Uterus (tissue), 4 donors: ENCODE results near the gene PRDM10. TPM values are rescaled to one million over a fixed set of nuclear protein-coding genes. Genes with fewer than 3 reads are reported as not detected.

Experiments
- DNase-seq, 2 donors: peaks; one replicate each; pipeline ENCODE4 v3.0.0-alpha.2; 2019 to 2020
- H3K27ac ChIP-seq, 2 donors: fragments of 200-600 bp; sonication (generic); 1 replicate in 1 of 2; 2 replicates in 1 of 2; pipeline ENCODE4 v1.5.1; 2016 to 2018
- H3K27me3 ChIP-seq, 2 donors: fragments of 200-600 bp; sonication (generic); one replicate each; pipeline ENCODE4 v1.5.1; 2018 to 2019; ENCODE audit warnings: control low read depth in 1 of 2
- H3K36me3 ChIP-seq, 2 donors: fragments of 200-600 bp; sonication (generic); one replicate each; pipeline ENCODE4 v1.5.1; 2019; ENCODE audit warnings: control low read depth in 1 of 2
- H3K4me1 ChIP-seq, 2 donors: fragments of 200-600 bp; sonication (generic); one replicate each; pipeline ENCODE4 v1.5.1; 2018 to 2019; ENCODE audit warnings: control low read depth in 1 of 2
- H3K4me3 ChIP-seq, 2 donors: fragments of 200-600 bp; sonication (generic); 1 replicate in 1 of 2; 2 replicates in 1 of 2; pipeline ENCODE4 v1.5.1; 2018 to 2019; ENCODE audit warnings: mild to moderate bottlenecking in 1 of 2
- H3K9me3 ChIP-seq, 2 donors: fragments of 200-600 bp; sonication (generic); one replicate each; pipeline ENCODE4 v1.5.1; 2019; ENCODE audit warnings: control low read depth in 1 of 2
- CTCF ChIP-seq, 4 experiments: fragments of 200-600 bp in 2 of 4; fragments of 450-650 bp in 2 of 4; sonication (generic) in 2 of 4; IDR thresholded peaks; one replicate each; pipeline ENCODE4 v1.5.1; 2016 to 2019; ENCODE audit warnings: antibody characterized with exemption in 4 of 4, mild to moderate bottlenecking in 2 of 4, moderate library complexity in 1 of 4
- POLR2A ChIP-seq, 2 donors: fragments of 450-650 bp; IDR thresholded peaks; one replicate each; pipeline ENCODE4 v1.6.1; 2016; ENCODE audit warnings: antibody characterized with exemption in 2 of 2, mild to moderate bottlenecking in 1 of 2, moderate library complexity in 1 of 2
- intact Hi-C: fragments of 100-400 bp; cut with DNase I; formaldehyde crosslinking; loops from one replicate; pipeline ENCODE4 v1.15.1; 2023; ENCODE audit warnings: low total_unique reads
- total RNA-seq, 4 donors: library from RNA; depleted of rRNA in 3 of 4; stranded (reverse); fragments of >200 nt in 3 of 4; gene quantifications; one replicate each; pipeline versions ENCODE4 v1.1.0 to v1.2.4, GENCODE V29; 2014 to 2023
- donor health status: DM: yes; HTN: yes; CAD: no.

PRDM10 gene
- total RNA-seq, 4 donors from 2014 or later: 0.29 to 18.6 (median 6.7) TPM

- Histone ChIP-seq H3K27me3 (no peaks in the 10 kb centered on the region), H3K27ac (no peak overlapping the region), H3K4me3 (no peak overlapping the region), H3K4me1 (no peaks in the 10 kb centered on the region), H3K9me3 (no peaks in the 10 kb centered on the region), H3K36me3 (no peaks in the 10 kb centered on the region)
- intact Hi-C loops: no loop called here
- TF ChIP-seq POLR2A (IDR thresholded peaks at IDR 0.05) (no peak), CTCF (IDR thresholded peaks at IDR 0.05) (no peak)
- no peak for DNase-seq
These were observed 31.6 kb upstream of the PRDM10 start for GRCh38 chr11:130034236-130034635.

- H3K9me3 ChIP-seq: no peaks in the 10 kb centered on the region
These were observed 30.3 kb upstream of the PRDM10 start for GRCh38 chr11:130032931-130033330.

GRCh38 chr11:130031945-130032344 is 29.3 kb upstream of the PRDM10 start:
- intact Hi-C loops: no loop called here
- TF ChIP-seq CTCF (IDR thresholded peaks at IDR 0.05) (no peak), POLR2A (IDR thresholded peaks at IDR 0.05) (no peak)
- H3K27me3 ChIP-seq: no peaks in the 10 kb centered on the region

More at GRCh38 chr11:130032931-130033330, 30.3 kb upstream of the PRDM10 start:
- intact Hi-C loops: no loop called here
- H3K27me3 ChIP-seq: no peaks in the 10 kb centered on the region
- H3K4me3 ChIP-seq: no peak overlapping the region
- no peak for DNase-seq
- no peaks in the 10 kb centered on the region for H3K36me3 ChIP-seq
- TF ChIP-seq POLR2A (IDR thresholded peaks at IDR 0.05) (no peak), CTCF (IDR thresholded peaks at IDR 0.05) (no peak)
- no peak overlapping the region for H3K27ac ChIP-seq
- H3K4me1 ChIP-seq: no peaks in the 10 kb centered on the region

GRCh38 chr11:130031056-130031455 is 28.4 kb upstream of the PRDM10 start:
- Histone ChIP-seq H3K27ac (no peak overlapping the region), H3K27me3 (no peaks in the 10 kb centered on the region), H3K36me3 (no peaks in the 10 kb centered on the region), H3K4me3 (no peak overlapping the region), H3K9me3 (no peaks in the 10 kb centered on the region), H3K4me1 (no peaks in the 10 kb centered on the region)
- no peak for DNase-seq
- TF ChIP-seq POLR2A (IDR thresholded peaks at IDR 0.05) (no peak), CTCF (IDR thresholded peaks at IDR 0.05) (no peak)
- intact Hi-C loops: no loop called here

More at GRCh38 chr11:130031945-130032344, 29.3 kb upstream of the PRDM10 start:
- DNase-seq: no peak
- no peak overlapping the region for H3K4me3 ChIP-seq
- H3K9me3 ChIP-seq: no peaks in the 10 kb centered on the region
- H3K27ac ChIP-seq: no peak overlapping the region
- H3K4me1 ChIP-seq: no peaks in the 10 kb centered on the region
- no peaks in the 10 kb centered on the region for H3K36me3 ChIP-seq

- Histone ChIP-seq H3K36me3 (no peaks in the 10 kb centered on the region), H3K27me3 (no peaks in the 10 kb centered on the region), H3K4me3 (no peak overlapping the region), H3K9me3 (no peaks in the 10 kb centered on the region), H3K27ac (no peak overlapping the region), H3K4me1 (no peaks in the 10 kb centered on the region)
- DNase-seq: no peak
- TF ChIP-seq CTCF (IDR thresholded peaks at IDR 0.05): no peak
- no peak for TF ChIP-seq POLR2A (IDR thresholded peaks at IDR 0.05)
- intact Hi-C loops: no loop called here
These were observed 26.5 kb upstream of the PRDM10 start for GRCh38 chr11:130029137-130029536.
